Endothelial cell of umbilical vein (primary cell): ENCODE measurements around the gene APP. TPM values are rescaled to one million over a fixed set of nuclear protein-coding genes. Genes with fewer than 3 reads are reported as not detected.

Experiments used
- BruUV-seq: library from RNA; stranded (reverse); fragments of 400-500 nt; replicated peaks from 2 replicates; lab custom pipeline; 2021; lab: Mats Ljungman, UMichigan
- CTCF ChIA-PET: fragments of 300-600, 350-600 bp; sonication (Branson Sonifier 250); formaldehyde crosslinking; loops from one replicate; lab custom pipeline; 2021; ENCODE audit warnings: antibody characterized with exemption, inconsistent platforms; lab: Charles Lee
- POLR2A ChIA-PET: fragments of 300-600, 350-600 bp; sonication (Branson Sonifier 250); formaldehyde crosslinking; loops from one replicate; lab custom pipeline; 2021; ENCODE audit warnings: antibody characterized with exemption, inconsistent platforms; lab: Charles Lee
- DNase-seq: peaks from one replicate; pipeline ENCODE4 v3.0.0-alpha.2; 2011; ENCODE audit warnings: low read depth, low spot score
- FAIRE-seq: peaks from 2 replicates; lab custom pipeline; 2011; peaks lifted over from hg19 to GRCh38; lab: Jason Lieb, UNC
- H2AFZ ChIP-seq: 2 replicates; pipeline ENCODE4 v1.6.0; 2012; ENCODE audit warnings: low read depth, low read length, control low read depth, inconsistent platforms
- H3K27ac ChIP-seq: 2 replicates; pipeline ENCODE4 v1.5.1; 2011; ENCODE audit warnings: low read depth, mild to moderate bottlenecking, control low read depth, low read length, moderate library complexity; ENCODE audit not compliant: insufficient read depth
- H3K27me3 ChIP-seq, 2 experiments: 2 replicates each; pipeline versions ENCODE4 v1.6.0 to v1.6.1; 2011; ENCODE audit warnings: low read length in 2 of 2, mixed read lengths in 1 of 2; ENCODE audit not compliant: control insufficient read depth in 2 of 2, insufficient read depth in 2 of 2
- H3K36me3 ChIP-seq, 2 experiments: 2 replicates in 1 of 2; 3 replicates in 1 of 2; pipeline ENCODE4 v1.5.1; 2011; ENCODE audit warnings: low read length in 2 of 2, mild to moderate bottlenecking in 1 of 2, moderate library complexity in 1 of 2; ENCODE audit not compliant: control insufficient read depth in 2 of 2, insufficient read depth in 2 of 2; ENCODE audit errors: extremely low read depth in 1 of 2
- H3K4me1 ChIP-seq: 3 replicates; pipeline ENCODE4 v1.5.1; 2011; ENCODE audit warnings: mild to moderate bottlenecking, low read length; ENCODE audit not compliant: control insufficient read depth, insufficient read depth; ENCODE audit errors: extremely low read depth
- H3K4me2 ChIP-seq: 2 replicates; pipeline ENCODE4 v1.6.1; 2011; ENCODE audit warnings: low read length, control low read depth, mixed read lengths; ENCODE audit not compliant: insufficient read depth
- H3K4me3 ChIP-seq, 3 experiments: fragments of 200-600 bp in 1 of 3; sonication (generic), shearing (Covaris generic) in 1 of 3; replicated peaks in 1 of 3; 2 replicates each; pipeline ENCODE4 v1.5.1; 2011 to 2016; ENCODE audit warnings: control low read depth in 3 of 3, low read length in 3 of 3, mild to moderate bottlenecking in 2 of 3, inconsistent platforms in 1 of 3, low read depth in 1 of 3, moderate library complexity in 1 of 3; ENCODE audit not compliant: insufficient read depth in 1 of 3
- H3K79me2 ChIP-seq: 2 replicates; pipeline ENCODE4 v1.6.0; 2012; ENCODE audit warnings: low read length, inconsistent platforms; ENCODE audit not compliant: control insufficient read depth, insufficient read depth
- H3K9ac ChIP-seq: replicated peaks from 2 replicates; pipeline ENCODE3; 2011; ENCODE audit warnings: low read length, control low read depth; ENCODE audit not compliant: insufficient read depth; ENCODE audit errors: extremely low read depth
- H3K9me1 ChIP-seq: replicated peaks from 3 replicates; pipeline ENCODE4 v1.6.0; 2011; ENCODE audit warnings: mild to moderate bottlenecking, low read length; ENCODE audit not compliant: control insufficient read depth, insufficient read depth; ENCODE audit errors: extremely low read depth
- H3K9me3 ChIP-seq: replicated peaks from 2 replicates; pipeline ENCODE4 v1.5.1; 2012; ENCODE audit warnings: low read length, inconsistent platforms; ENCODE audit not compliant: control insufficient read depth, insufficient read depth
- H4K20me1 ChIP-seq: replicated peaks from 2 replicates; pipeline ENCODE3; 2011; ENCODE audit warnings: mild to moderate bottlenecking, low read length; ENCODE audit not compliant: control insufficient read depth, insufficient read depth; ENCODE audit errors: extremely low read depth
- EZH2 ChIP-seq: IDR thresholded peaks from 2 replicates; pipeline ENCODE4 v1.6.1; 2012; ENCODE audit warnings: borderline replicate concordance, low read depth, mild to moderate bottlenecking, moderate library complexity, low read length, inconsistent platforms; ENCODE audit not compliant: severe bottlenecking
- FOS ChIP-seq: IDR thresholded peaks from 2 replicates; pipeline ENCODE4 v1.6.1; 2011; ENCODE audit warnings: mild to moderate bottlenecking, low read length, moderate library complexity, borderline replicate concordance; ENCODE audit not compliant: insufficient read depth
- GATA2 ChIP-seq: IDR thresholded peaks from 2 replicates; pipeline ENCODE4 v1.7.0; 2011; ENCODE audit warnings: low read depth, mild to moderate bottlenecking, moderate library complexity, mixed read lengths, low read length; ENCODE audit not compliant: insufficient read length, insufficient read depth
- JUN ChIP-seq: IDR thresholded peaks from 2 replicates; pipeline ENCODE4 v1.6.1; 2011; ENCODE audit warnings: borderline replicate concordance, low read depth; ENCODE audit not compliant: insufficient read length, insufficient read depth
- MYC ChIP-seq: IDR thresholded peaks from one replicate; pipeline ENCODE4 v1.6.1; 2011; ENCODE audit warnings: mild to moderate bottlenecking, low read depth, low read length
- POLR2A ChIP-seq: IDR thresholded peaks from 2 replicates; pipeline ENCODE4 v1.6.1; 2012; ENCODE audit warnings: low read depth, mild to moderate bottlenecking, control low read depth, low read length
- POLR2AphosphoS5 ChIP-seq: IDR thresholded peaks from 2 replicates; pipeline ENCODE4 v1.6.1; 2012; ENCODE audit warnings: low read depth, mild to moderate bottlenecking, control low read depth, low read length, moderate library complexity; ENCODE audit not compliant: insufficient read depth
- dilution Hi-C: fragments of 300-500 bp; cut with MboI; formaldehyde crosslinking; loops from one replicate; pipeline ENCODE4 v1.15.0; 2019; ENCODE audit warnings: low sequenced_read_pairs; ENCODE audit not compliant: extremely low pct_ligation_motif_present
- intact Hi-C: fragments of 100-400 bp; cut with micrococcal nuclease; formaldehyde crosslinking; loops from one replicate; pipeline ENCODE4 v1.10.0; 2022
- polyA plus RNA-seq, 4 experiments: library from polyadenylated mRNA; depleted of rRNA in 3 of 4; stranded (reverse) in 3 of 4; unstranded in 1 of 4; fragments of >200 nt; gene quantifications; 2 replicates each; pipeline versions ENCODE4 v1.2.1 to v1.2.3, GENCODE V29; 2011 to 2012; ENCODE audit warnings: missing spikeins in 1 of 4
- total RNA-seq: library from RNA; stranded (reverse); gene quantifications from 2 replicates; pipeline ENCODE4 v1.2.3, GENCODE V29; 2021
- TF ChIP-seq, protein P1 (sequence below): IDR thresholded peaks from 2 replicates; pipeline ENCODE4 v1.6.1; 2011; ENCODE audit not compliant: insufficient read depth, insufficient read length
- TF ChIP-seq, protein P2 (sequence below), 2 donors: IDR thresholded peaks; 1 replicate in 1 of 2; 2 replicates in 1 of 2; pipeline ENCODE4 v1.5.1; 2011; ENCODE audit warnings: low read length in 2 of 2, mild to moderate bottlenecking in 2 of 2, moderate library complexity in 2 of 2, control low read depth in 1 of 2, inconsistent platforms in 1 of 2, low read depth in 1 of 2; ENCODE audit not compliant: insufficient read depth in 1 of 2; ENCODE audit errors: extremely low read depth in 1 of 2

APP gene
- total and polyA plus RNA-seq, 2 donors (not counting 3 experiments of a cell fraction or from before 2014, with no cell fraction given), result 914 to 928 TPM

DNA sequence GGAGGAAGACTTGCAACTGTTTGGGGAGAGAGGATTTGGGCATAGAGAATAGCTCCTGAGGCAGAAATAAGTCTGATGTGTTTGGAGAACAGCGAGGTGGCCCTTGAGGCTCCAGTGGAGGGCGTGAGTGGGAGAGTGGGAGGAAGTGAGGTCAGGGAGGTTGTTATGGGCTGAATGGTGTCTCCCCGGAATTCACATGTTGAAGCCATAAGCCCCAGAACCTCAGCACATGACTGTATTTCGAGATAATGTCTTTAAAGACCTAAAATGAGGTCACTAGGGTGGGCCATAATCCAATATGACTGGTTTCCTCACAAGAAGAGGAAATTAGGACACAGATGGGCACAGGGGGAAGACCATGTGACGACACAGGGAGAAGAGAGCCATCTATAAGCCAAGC, 17.9 kb upstream of the APP start:
- ChIA-PET POLR2A (no interaction called here), CTCF (interaction anchor here (1.6 kb wide), 1 partner anchor 11 kb away, joined by 3 read pairs; no protein-coding TSS in a partner anchor)
- intact Hi-C loops (no loop called here), dilution Hi-C loops (no loop called here)
- Histone ChIP-seq H3K4me1 (no peaks in the 10 kb centered on the region), H3K9me3 (no peaks in the 10 kb centered on the region), H2AFZ (no peak overlapping the region), H3K4me2 (no peak overlapping the region), H3K27ac (no peak overlapping the region), H3K27me3 (peaks cover 3 to 7% of the 10 kb centered on the region in 2 experiments), H3K4me3 (no peak overlapping the region), H3K36me3 (no peaks in the 10 kb centered on the region), H3K9me1 (no peaks in the 10 kb centered on the region), H4K20me1 (no peaks in the 10 kb centered on the region), H3K9ac (no peak overlapping the region), H3K79me2 (no peaks in the 10 kb centered on the region)
- FAIRE-seq (no peak), DNase-seq (no peak)
- no TSS peak for BruUV-seq
- TF ChIP-seq MYC, result no peak
- no peak for TF ChIP-seq FOS
- TF ChIP-seq, protein P1, sequence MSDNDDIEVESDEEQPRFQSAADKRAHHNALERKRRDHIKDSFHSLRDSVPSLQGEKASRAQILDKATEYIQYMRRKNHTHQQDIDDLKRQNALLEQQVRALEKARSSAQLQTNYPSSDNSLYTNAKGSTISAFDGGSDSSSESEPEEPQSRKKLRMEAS, result no peak
- no peak for TF ChIP-seq POLR2AphosphoS5
- TF ChIP-seq, protein P2, sequence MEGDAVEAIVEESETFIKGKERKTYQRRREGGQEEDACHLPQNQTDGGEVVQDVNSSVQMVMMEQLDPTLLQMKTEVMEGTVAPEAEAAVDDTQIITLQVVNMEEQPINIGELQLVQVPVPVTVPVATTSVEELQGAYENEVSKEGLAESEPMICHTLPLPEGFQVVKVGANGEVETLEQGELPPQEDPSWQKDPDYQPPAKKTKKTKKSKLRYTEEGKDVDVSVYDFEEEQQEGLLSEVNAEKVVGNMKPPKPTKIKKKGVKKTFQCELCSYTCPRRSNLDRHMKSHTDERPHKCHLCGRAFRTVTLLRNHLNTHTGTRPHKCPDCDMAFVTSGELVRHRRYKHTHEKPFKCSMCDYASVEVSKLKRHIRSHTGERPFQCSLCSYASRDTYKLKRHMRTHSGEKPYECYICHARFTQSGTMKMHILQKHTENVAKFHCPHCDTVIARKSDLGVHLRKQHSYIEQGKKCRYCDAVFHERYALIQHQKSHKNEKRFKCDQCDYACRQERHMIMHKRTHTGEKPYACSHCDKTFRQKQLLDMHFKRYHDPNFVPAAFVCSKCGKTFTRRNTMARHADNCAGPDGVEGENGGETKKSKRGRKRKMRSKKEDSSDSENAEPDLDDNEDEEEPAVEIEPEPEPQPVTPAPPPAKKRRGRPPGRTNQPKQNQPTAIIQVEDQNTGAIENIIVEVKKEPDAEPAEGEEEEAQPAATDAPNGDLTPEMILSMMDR (IDR thresholded peaks at IDR 0.05; ENCODE audit: extremely low read depth in 1 of 2, insufficient read depth in 1 of 2, low read depth in 1 of 2, low read length in 2 of 2), result no peak
- TF ChIP-seq GATA2, result no peak
- TF ChIP-seq EZH2, result no peak
- no peak for TF ChIP-seq JUN
- TF ChIP-seq POLR2A, result no peak
